ENCODE results near the gene PXN. TPM values are rescaled to one million over a fixed set of nuclear protein-coding genes. Genes with fewer than 3 reads are reported as not detected.

PXN gene
- total and polyA plus RNA-seq, 7 donors: 64.7 to 166 (median 96.2) TPM

GRCh38 chr12:120286768-120287490, 21.4 kb upstream of the PXN start:
- TF ChIP-seq CTCF (IDR thresholded peaks at IDR 0.05): no peak
- ATAC-seq (no peak), DNase-seq (no peak)
- Histone ChIP-seq H3K27me3 (ENCODE audit: insufficient read depth in 3 of 3, low read length in 2 of 3) (no peaks in the 10 kb centered on the region), H3K27ac (no peak overlapping the region), H3K4me1 (peaks cover 3% of the 10 kb centered on the region), H3K9me3 (no peaks in the 10 kb centered on the region), H3K36me3 (ENCODE audit: insufficient read depth in 1 of 2, low read depth in 1 of 2) (no peaks in the 10 kb centered on the region), H3K4me3 (no peak overlapping the region)
- 56 to 68% (median 61%) methylated on average over 7 of the region's 7 CpGs for WGBS, 3 donors
- intact Hi-C loops (cut with DNase I): no loop called here

- WGBS, 3 donors: 75 to 84% (median 80%) methylated on average over 3 of the region's 3 CpGs
- H3K9me3 ChIP-seq: no peaks in the 10 kb centered on the region
Observed at GRCh38 chr12:120284381-120284780, 18.9 kb upstream of the PXN start.

GRCh38 chr12:120283318-120283717, 17.8 kb upstream of the PXN start:
- DNase-seq: no peak
- H3K27me3 ChIP-seq (ENCODE audit: insufficient read depth in 3 of 3, low read length in 2 of 3): no peaks in the 10 kb centered on the region
- ATAC-seq: no peak
- no peaks in the 10 kb centered on the region for H3K36me3 ChIP-seq (ENCODE audit: insufficient read depth in 1 of 2, low read depth in 1 of 2)
- TF ChIP-seq CTCF (IDR thresholded peaks at IDR 0.05): no peak
- no peaks in the 10 kb centered on the region for H3K4me1 ChIP-seq
- intact Hi-C loops (cut with DNase I): no loop called here
- no peak overlapping the region for H3K27ac ChIP-seq
- 72 to 79% (median 76%) methylated on average over 7 of the region's 7 CpGs for WGBS, 3 donors
- no peaks in the 10 kb centered on the region for H3K9me3 ChIP-seq
- no peak overlapping the region for H3K4me3 ChIP-seq

More at GRCh38 chr12:120284381-120284780, 18.9 kb upstream of the PXN start:
- intact Hi-C loops (cut with DNase I): no loop called here
- no peak for DNase-seq
- Histone ChIP-seq H3K4me3 (no peak overlapping the region), H3K27me3 (ENCODE audit: insufficient read depth in 3 of 3, low read length in 2 of 3) (no peaks in the 10 kb centered on the region), H3K27ac (no peak overlapping the region), H3K4me1 (no peaks in the 10 kb centered on the region), H3K36me3 (ENCODE audit: insufficient read depth in 1 of 2, low read depth in 1 of 2) (no peaks in the 10 kb centered on the region)
- no peak for TF ChIP-seq CTCF (IDR thresholded peaks at IDR 0.05)
- no peak for ATAC-seq

GRCh38 chr12:120278137-120279069, 12.9 kb upstream of the PXN start:
- DNase-seq (no peak), ATAC-seq (no peak)
- WGBS, 3 donors: 95% methylated on average over 47 to 54 of the region's 57 CpGs
- Histone ChIP-seq H3K27me3 (ENCODE audit: insufficient read depth in 3 of 3, low read length in 2 of 3) (no peaks in the 10 kb centered on the region), H3K27ac (no peak overlapping the region), H3K36me3 (ENCODE audit: insufficient read depth in 1 of 2, low read depth in 1 of 2) (no peaks in the 10 kb centered on the region), H3K9me3 (no peaks in the 10 kb centered on the region), H3K4me1 (no peaks in the 10 kb centered on the region), H3K4me3 (no peak overlapping the region)
- intact Hi-C loops (cut with DNase I): no loop called here
- TF ChIP-seq CTCF (IDR thresholded peaks at IDR 0.05): no peak

All from psoas muscle (tissue), 8 donors.